Panc1 (cell line): ENCODE measurements around the gene SMPD1. TPM values are rescaled to one million over a fixed set of nuclear protein-coding genes. Genes with fewer than 3 reads are reported as not detected.

Source experiments
- ATAC-seq: fragments of 200-7000 bp; cut with Tn5 transposase; 2 replicates; pipeline ENCODE4 v1.9.1; 2020; ENCODE audit warnings: mild to moderate bottlenecking, moderate library complexity
- BruUV-seq: library from RNA; stranded (reverse); fragments of 400-500 nt; replicated peaks from 2 replicates; lab custom pipeline; 2021; lab: Mats Ljungman, UMichigan
- CTCF ChIA-PET: fragments of 300-600 bp; sonication (Branson Sonifier 250); formaldehyde crosslinking; loops from one replicate; lab custom pipeline; 2022; ENCODE audit warnings: antibody characterized with exemption; lab: Charles Lee
- POLR2A ChIA-PET: fragments of 300-600 bp; sonication (Branson Sonifier 250); formaldehyde crosslinking; loops from one replicate; lab custom pipeline; 2022; ENCODE audit warnings: antibody characterized with exemption; lab: Charles Lee
- DNase-seq: peaks from one replicate; pipeline ENCODE4 v3.0.0-alpha.2; 2010; ENCODE audit warnings: low read depth, low spot score
- H3K27ac ChIP-seq: 2 replicates; pipeline ENCODE4 v1.5.1; 2011; ENCODE audit warnings: mild to moderate bottlenecking, low read length, inconsistent platforms
- H3K27me3 ChIP-seq: fragments of 200-500 bp; sonication (Bioruptor generic); 2 replicates; pipeline ENCODE4 v1.6.0; 2014; ENCODE audit warnings: low read length, inconsistent platforms; ENCODE audit not compliant: control insufficient read depth, insufficient read depth
- H3K36me3 ChIP-seq: fragments of 200-500 bp; sonication (Bioruptor generic); 2 replicates; pipeline ENCODE4 v1.5.1; 2014; ENCODE audit warnings: inconsistent platforms, mild to moderate bottlenecking, low read length, moderate library complexity; ENCODE audit not compliant: control insufficient read depth, insufficient read depth
- H3K4me1 ChIP-seq: 2 replicates; pipeline ENCODE4 v1.5.1; 2011; ENCODE audit warnings: inconsistent platforms, mild to moderate bottlenecking, low read length, moderate library complexity; ENCODE audit not compliant: control insufficient read depth, insufficient read depth
- H3K4me3 ChIP-seq, 2 experiments: 2 replicates each; pipeline ENCODE4 v1.5.1; 2011 to 2012; ENCODE audit warnings: low read depth in 2 of 2, low read length in 2 of 2, mild to moderate bottlenecking in 2 of 2, inconsistent platforms in 1 of 2, moderate library complexity in 1 of 2
- H3K9me3 ChIP-seq: fragments of 200-500 bp; sonication (Bioruptor generic); 2 replicates; pipeline ENCODE4 v1.5.1; 2014; ENCODE audit warnings: low read depth, mild to moderate bottlenecking, inconsistent platforms, low read length, moderate library complexity; ENCODE audit not compliant: control insufficient read depth, insufficient read depth
- CTCF ChIP-seq: fragments of 450-650 bp; IDR thresholded peaks from 2 replicates; pipeline ENCODE4 v1.5.1; 2017; ENCODE audit warnings: mild to moderate bottlenecking
- POLR2AphosphoS5 ChIP-seq: IDR thresholded peaks from 2 replicates; pipeline ENCODE4 v1.6.1; 2012; ENCODE audit warnings: mild to moderate bottlenecking, low read depth, low read length, moderate library complexity
- REST ChIP-seq, 2 experiments: IDR thresholded peaks; 2 replicates each; pipeline ENCODE4 v1.6.1; 2011 to 2012; ENCODE audit warnings: low read depth in 2 of 2, control low read depth in 1 of 2, low read length in 1 of 2, mild to moderate bottlenecking in 1 of 2, moderate library complexity in 1 of 2; ENCODE audit not compliant: insufficient read depth in 1 of 2
- SIN3A ChIP-seq: IDR thresholded peaks from 2 replicates; pipeline ENCODE4 v1.6.1; 2012; ENCODE audit warnings: low read depth, mild to moderate bottlenecking, low read length, moderate library complexity, borderline replicate concordance; ENCODE audit not compliant: insufficient read depth
- TCF7L2 ChIP-seq: IDR thresholded peaks from 2 replicates; pipeline ENCODE4 v1.6.1; 2011; ENCODE audit warnings: mild to moderate bottlenecking, low read depth, low read length, inconsistent platforms
- in situ Hi-C: cut with HindIII; loops from 2 replicates; pipeline ENCODE4 v1.10.0; 2016; ENCODE audit warnings: low sequenced_read_pairs, low pct_unique_long_range_greater_than_20kb
- intact Hi-C: fragments of 100-400 bp; cut with micrococcal nuclease; formaldehyde crosslinking; loops from one replicate; pipeline ENCODE4 v1.10.0; 2022; ENCODE audit not compliant: unreplicated experiment
- total RNA-seq: library from RNA; stranded (reverse); gene quantifications from one replicate; pipeline ENCODE4 v1.2.1, GENCODE V29; 2021; ENCODE audit not compliant: unreplicated experiment

SMPD1 gene
- total RNA-seq, 1 experiment from 2014 or later, result 20.0 TPM

- Histone ChIP-seq H3K27ac (no peak overlapping the region), H3K4me3 (no peak overlapping the region), H3K27me3 (no peaks in the 10 kb centered on the region), H3K9me3 (no peaks in the 10 kb centered on the region), H3K36me3 (no peaks in the 10 kb centered on the region), H3K4me1 (no peaks in the 10 kb centered on the region)
- in situ Hi-C loops (no loop called here), intact Hi-C loops (no loop called here)
- CTCF ChIA-PET, result interaction anchor here (0.6 to 1.5 kb wide), 4 partner anchors 15 to 576 kb away, joined by 3 to 7 read pairs (median 4); no protein-coding TSS in a partner anchor
- peak; percentile 41 for DNase-seq
- ATAC-seq, result peak; percentile 65
- TF ChIP-seq CTCF, result peak; percentile 85
- TF ChIP-seq POLR2AphosphoS5, result no peak
- POLR2A ChIA-PET, result interaction anchor here (0.6 kb wide), 1 partner anchor 47 kb away, joined by 9 read pairs; no protein-coding TSS in a partner anchor
- BruUV-seq, result no TSS peak
Observed at GRCh38 chr11:6438979-6439571, 48.8 kb downstream of the SMPD1 start.

GRCh38 chr11:6440906-6441358, 50.7 kb downstream of the SMPD1 start, which contains the start of gene HPX:
HPX (minus strand) TSS chr11:6440987; CDS start chr11:6440963, 24 bp downstream.
- no peaks in the 10 kb centered on the region for H3K4me1 ChIP-seq
- BruUV-seq, result no TSS peak
- intact Hi-C loops (loop anchor here (5.0 kb wide), 1 partner anchor 66 kb away; no protein-coding TSS in a partner anchor), in situ Hi-C loops (no loop called here)
- H3K27me3 ChIP-seq, result no peaks in the 10 kb centered on the region
- H3K36me3 ChIP-seq, result no peaks in the 10 kb centered on the region
- H3K9me3 ChIP-seq, result no peaks in the 10 kb centered on the region
- H3K27ac ChIP-seq, result no peak within 1 kb of the TSS
- no peak within 1 kb of the TSS for H3K4me3 ChIP-seq
- POLR2A ChIA-PET, result no interaction called here
- CTCF ChIA-PET, result interaction anchor here (1.5 kb wide), 1 partner anchor 62 kb away, joined by 5 read pairs; no protein-coding TSS in a partner anchor
- TF ChIP-seq REST (IDR thresholded peaks at IDR 0.05; ENCODE audit: insufficient read depth in 1 of 2, low read depth in 2 of 2, low read length in 1 of 2) (no peak), SIN3A (no peak), POLR2AphosphoS5 (no peak), CTCF (no peak), TCF7L2 (no peak)
- ATAC-seq (no peak; the same call in 1 of the 2 replicates), DNase-seq (no peak)
